Activated naive CD8-positive, alpha-beta T cell treated with anti-CD3 and anti-CD28 coated beads, Interleukin-2, amount 10 ng/mL, durations not matched to agents 7 days and 5 days (primary cell): ENCODE data around the gene RBP5. TPM values are rescaled to one million over a fixed set of nuclear protein-coding genes. Genes with fewer than 3 reads are reported as not detected.
"Not testable (repeated sequence)": the region's sequence is repeated elsewhere in the genome, so short reads cannot be mapped to it uniquely, and the experiment has no call there.

Experiments used
- ATAC-seq: fragments of 150-1000 bp; cut with Tn5 transposase; one replicate; pipeline ENCODE4 v1.10.0; 2021; ENCODE audit warnings: low read depth, moderate library complexity
- POLR2A ChIA-PET: fragments of 350-600 bp; sonication (Branson Sonifier 250); formaldehyde crosslinking; loops from one replicate; lab custom pipeline; 2021; ENCODE audit warnings: antibody characterized with exemption; lab: Charles Lee
- DNase-seq: peaks from one replicate; pipeline ENCODE4 v3.0.0; 2021
- H3K27ac Mint-ChIP-seq: one replicate; pipeline ENCODE4 v1.8.0; 2022; ENCODE audit warnings: mild to moderate bottlenecking, mixed read lengths
- H3K27me3 Mint-ChIP-seq: one replicate; pipeline ENCODE4 v1.8.0; 2022; ENCODE audit warnings: mild to moderate bottlenecking, moderate library complexity, mixed read lengths
- H3K36me3 Mint-ChIP-seq: one replicate; pipeline ENCODE4 v1.8.0; 2021; ENCODE audit warnings: mild to moderate bottlenecking, mixed read lengths
- H3K4me1 Mint-ChIP-seq: one replicate; pipeline ENCODE4 v1.8.0; 2021; ENCODE audit warnings: mixed read lengths
- H3K4me3 Mint-ChIP-seq: one replicate; pipeline ENCODE4 v1.8.0; 2022; ENCODE audit warnings: mild to moderate bottlenecking, moderate library complexity, mixed read lengths
- H3K9me3 Mint-ChIP-seq: one replicate; pipeline ENCODE4 v1.8.0; 2021; ENCODE audit warnings: mixed read lengths
- total RNA-seq, 2 experiments: library from RNA; stranded (reverse); gene quantifications; one replicate each; pipeline ENCODE4 v1.2.3, GENCODE V29; 2021

RBP5 gene
- total RNA-seq, 2 experiments from 2014 or later: 0.58 to 1.3 TPM

- no peaks in the 10 kb centered on the region for H3K9me3 Mint-ChIP-seq
- no peak for ATAC-seq
- peaks cover 26% of the 10 kb centered on the region for H3K4me1 Mint-ChIP-seq
- H3K27me3 Mint-ChIP-seq: no peaks in the 10 kb centered on the region
- POLR2A ChIA-PET: interaction anchor here (1.8 to 7.6 kb wide), 2 partner anchors 20 to 169 kb away, joined by 5 to 117 read pairs; partner anchors contain the start of genes C12orf57 and RNU7-1
- peaks cover 18% of the 10 kb centered on the region for H3K36me3 Mint-ChIP-seq
- H3K4me3 Mint-ChIP-seq: no peak overlapping the region
- peak overlapping the region; percentile 72 for H3K27ac Mint-ChIP-seq
- DNase-seq: no peak
These were observed 15.3 kb downstream of the RBP5 start for GRCh38 chr12:7113389-7113871.

- POLR2A ChIA-PET: interaction anchor here (1.8 to 7.6 kb wide), 2 partner anchors 18 to 167 kb away, joined by 5 to 117 read pairs; partner anchors contain the start of genes C12orf57 and RNU7-1
- no peaks in the 10 kb centered on the region for H3K9me3 Mint-ChIP-seq
- ATAC-seq (no peak), DNase-seq (no peak)
- no peak overlapping the region for H3K4me3 Mint-ChIP-seq
- no peaks in the 10 kb centered on the region for H3K27me3 Mint-ChIP-seq
- no peak overlapping the region for H3K27ac Mint-ChIP-seq
- H3K36me3 Mint-ChIP-seq: peaks cover 14% of the 10 kb centered on the region
- peaks cover 28% of the 10 kb centered on the region for H3K4me1 Mint-ChIP-seq
These were observed 16.6 kb downstream of the RBP5 start for GRCh38 chr12:7112041-7112440.

- Mint-ChIP-seq H3K36me3 (peaks cover 22% of the 10 kb centered on the region), H3K27ac (no peak overlapping the region), H3K4me3 (no peak overlapping the region), H3K9me3 (peaks cover 6% of the 10 kb centered on the region), H3K4me1 (peaks cover 36% of the 10 kb centered on the region), H3K27me3 (no peaks in the 10 kb centered on the region)
- ATAC-seq (no peak), DNase-seq (no peak)
- POLR2A ChIA-PET: interaction anchor here (0.6 to 7.6 kb wide), 2 partner anchors 166 to 170 kb away, joined by 3 to 117 read pairs; partner anchors contain the start of genes C12orf57 and RNU7-1
These were observed 18.0 kb downstream of the RBP5 start for GRCh38 chr12:7110661-7111060.

GRCh38 chr12:7109572-7109920 lies 19.1 kb downstream of the RBP5 start:
- no peak for ATAC-seq
- POLR2A ChIA-PET: interaction anchor here (1.0 to 7.6 kb wide), 5 partner anchors 91 to 218 kb away, joined by 3 to 117 read pairs (median 12); partner anchors contain the start of genes C12orf57, LPCAT3 and RNU7-1
- Mint-ChIP-seq H3K27me3 (no peaks in the 10 kb centered on the region), H3K4me3 (peak overlapping the region; percentile 96), H3K27ac (peak overlapping the region; percentile 95), H3K36me3 (peaks cover 24% of the 10 kb centered on the region), H3K9me3 (peaks cover 9% of the 10 kb centered on the region), H3K4me1 (peaks cover 40% of the 10 kb centered on the region)
- DNase-seq: no peak

- DNase-seq: peak; percentile 90
- Mint-ChIP-seq H3K27me3 (no peaks in the 10 kb centered on the region), H3K36me3 (peaks cover 27% of the 10 kb centered on the region), H3K4me3 (peak within 1 kb of the TSS; percentile 96), H3K27ac (peak within 1 kb of the TSS; percentile 95), H3K4me1 (peaks cover 39% of the 10 kb centered on the region), H3K9me3 (peaks cover 9% of the 10 kb centered on the region)
- ATAC-seq: peak; percentile 20
- POLR2A ChIA-PET: interaction anchor here (0.5 to 7.6 kb wide), 22 partner anchors 10 to 531 kb away, joined by 3 to 117 read pairs (median 6); partner anchors contain the start of genes C12orf57, CDCA3, EMG1 and ENO2
These were observed 19.7 kb downstream of the RBP5 start, which contains the start of gene C1RL for GRCh38 chr12:7108796-7109571. C1RL (minus strand) TSS chr12:7109214; CDS start chr12:7109180, 34 bp downstream.

GRCh38 chr12:7108003-7108795 lies 20.5 kb downstream of the RBP5 start:
- H3K27ac Mint-ChIP-seq: peak overlapping the region; percentile 95
- peak; percentile 86 for DNase-seq
- peaks cover 9% of the 10 kb centered on the region for H3K9me3 Mint-ChIP-seq
- no peaks in the 10 kb centered on the region for H3K27me3 Mint-ChIP-seq
- ATAC-seq: peak; percentile 96
- POLR2A ChIA-PET: interaction anchor here (0.5 to 7.6 kb wide), 29 partner anchors 9 to 532 kb away, joined by 3 to 117 read pairs (median 5); partner anchors contain the start of genes C12orf57, CDCA3, COPS7A and EMG1
- H3K36me3 Mint-ChIP-seq: peaks cover 35% of the 10 kb centered on the region
- peak overlapping the region; percentile 96 for H3K4me3 Mint-ChIP-seq
- peaks cover 41% of the 10 kb centered on the region for H3K4me1 Mint-ChIP-seq

- no peak for ATAC-seq
- H3K4me1 Mint-ChIP-seq: peaks cover 46% of the 10 kb centered on the region
These were observed 21.1 kb downstream of the RBP5 start for GRCh38 chr12:7107636-7108002.

GRCh38 chr12:7107181-7107580 lies 21.5 kb downstream of the RBP5 start:
- H3K36me3 Mint-ChIP-seq: peaks cover 41% of the 10 kb centered on the region
- ATAC-seq, DNase-seq, H3K27ac Mint-ChIP-seq, H3K9me3 Mint-ChIP-seq, H3K27me3 Mint-ChIP-seq: not testable (repeated sequence)
- H3K4me3 Mint-ChIP-seq: peak overlapping the region; percentile 59
- H3K4me1 Mint-ChIP-seq: peaks cover 50% of the 10 kb centered on the region
- POLR2A ChIA-PET: interaction anchor here (1.0 to 7.6 kb wide), 17 partner anchors 12 to 533 kb away, joined by 3 to 117 read pairs (median 7); partner anchors contain the start of genes C12orf57, COPS7A, EMG1 and LPCAT3

More at GRCh38 chr12:7107636-7108002, 21.1 kb downstream of the RBP5 start:
- Mint-ChIP-seq H3K4me3 (peak overlapping the region; percentile 96), H3K36me3 (peaks cover 39% of the 10 kb centered on the region), H3K27me3 (no peaks in the 10 kb centered on the region), H3K9me3 (peaks cover 9% of the 10 kb centered on the region), H3K27ac (peak overlapping the region; percentile 95)
- POLR2A ChIA-PET: interaction anchor here (0.9 to 7.6 kb wide), 23 partner anchors 13 to 533 kb away, joined by 3 to 117 read pairs (median 6); partner anchors contain the start of genes C12orf57, CDCA3, COPS7A and EMG1
- DNase-seq: no peak

- DNase-seq (no peak), ATAC-seq (no peak)
- H3K9me3 Mint-ChIP-seq: peaks cover 9% of the 10 kb centered on the region
- POLR2A ChIA-PET: interaction anchor here (1.8 to 7.6 kb wide), 2 partner anchors 161 to 162 kb away, joined by 8 to 117 read pairs; partner anchors contain the start of genes C12orf57 and RNU7-1
- H3K4me1 Mint-ChIP-seq: peaks cover 51% of the 10 kb centered on the region
- no peaks in the 10 kb centered on the region for H3K27me3 Mint-ChIP-seq
- H3K27ac Mint-ChIP-seq: no peak overlapping the region
- peak overlapping the region; percentile 27 for H3K4me3 Mint-ChIP-seq
- H3K36me3 Mint-ChIP-seq: peaks cover 39% of the 10 kb centered on the region
These were observed 22.6 kb downstream of the RBP5 start for GRCh38 chr12:7106082-7106481.

- no peaks in the 10 kb centered on the region for H3K27me3 Mint-ChIP-seq
- ATAC-seq (no peak), DNase-seq (no peak)
- POLR2A ChIA-PET: interaction anchor here (1.8 kb wide), 1 partner anchor 160 kb away, joined by 8 read pairs; the partner anchor contains the start of genes C12orf57 and RNU7-1
- H3K4me1 Mint-ChIP-seq: peaks cover 39% of the 10 kb centered on the region
- H3K9me3 Mint-ChIP-seq: peaks cover 9% of the 10 kb centered on the region
- H3K27ac Mint-ChIP-seq: no peak overlapping the region
- peaks cover 43% of the 10 kb centered on the region for H3K36me3 Mint-ChIP-seq
- H3K4me3 Mint-ChIP-seq: no peak overlapping the region
These were observed 24.7 kb downstream of the RBP5 start for GRCh38 chr12:7103837-7104584.

GRCh38 chr12:7102582-7102981 lies 26.1 kb downstream of the RBP5 start:
- H3K27ac Mint-ChIP-seq: peak overlapping the region; percentile 40
- peaks cover 9% of the 10 kb centered on the region for H3K9me3 Mint-ChIP-seq
- H3K4me1 Mint-ChIP-seq: peaks cover 36% of the 10 kb centered on the region
- no peak overlapping the region for H3K4me3 Mint-ChIP-seq
- no peaks in the 10 kb centered on the region for H3K27me3 Mint-ChIP-seq
- ATAC-seq: no peak
- POLR2A ChIA-PET: interaction anchor here (0.6 to 1.3 kb wide), 3 partner anchors 9 to 1001 kb away, joined by 3 read pairs; partner anchors contain the start of gene LPCAT3
- peaks cover 50% of the 10 kb centered on the region for H3K36me3 Mint-ChIP-seq
- no peak for DNase-seq

- no peak for DNase-seq
- ATAC-seq: no peak
- H3K27me3 Mint-ChIP-seq: no peaks in the 10 kb centered on the region
- H3K27ac Mint-ChIP-seq: peak overlapping the region; percentile 25
- H3K4me1 Mint-ChIP-seq: peaks cover 31% of the 10 kb centered on the region
- H3K4me3 Mint-ChIP-seq: no peak overlapping the region
- H3K36me3 Mint-ChIP-seq: peaks cover 48% of the 10 kb centered on the region
- peaks cover 9% of the 10 kb centered on the region for H3K9me3 Mint-ChIP-seq
- POLR2A ChIA-PET: no interaction called here
These were observed 27.0 kb downstream of the RBP5 start for GRCh38 chr12:7101694-7102131.
